Activated CD8-positive, alpha-beta memory T cell treated with anti-CD3 and anti-CD28 coated beads for 4 hours (primary cell): ENCODE data around the gene PAXX.

Experiments used
- DNase-seq, 2 donors: peaks; one replicate each; pipeline ENCODE4 v3.0.0-alpha.2; 2020; ENCODE audit warnings: low read depth in 2 of 2

Gene PAXX

DNA sequence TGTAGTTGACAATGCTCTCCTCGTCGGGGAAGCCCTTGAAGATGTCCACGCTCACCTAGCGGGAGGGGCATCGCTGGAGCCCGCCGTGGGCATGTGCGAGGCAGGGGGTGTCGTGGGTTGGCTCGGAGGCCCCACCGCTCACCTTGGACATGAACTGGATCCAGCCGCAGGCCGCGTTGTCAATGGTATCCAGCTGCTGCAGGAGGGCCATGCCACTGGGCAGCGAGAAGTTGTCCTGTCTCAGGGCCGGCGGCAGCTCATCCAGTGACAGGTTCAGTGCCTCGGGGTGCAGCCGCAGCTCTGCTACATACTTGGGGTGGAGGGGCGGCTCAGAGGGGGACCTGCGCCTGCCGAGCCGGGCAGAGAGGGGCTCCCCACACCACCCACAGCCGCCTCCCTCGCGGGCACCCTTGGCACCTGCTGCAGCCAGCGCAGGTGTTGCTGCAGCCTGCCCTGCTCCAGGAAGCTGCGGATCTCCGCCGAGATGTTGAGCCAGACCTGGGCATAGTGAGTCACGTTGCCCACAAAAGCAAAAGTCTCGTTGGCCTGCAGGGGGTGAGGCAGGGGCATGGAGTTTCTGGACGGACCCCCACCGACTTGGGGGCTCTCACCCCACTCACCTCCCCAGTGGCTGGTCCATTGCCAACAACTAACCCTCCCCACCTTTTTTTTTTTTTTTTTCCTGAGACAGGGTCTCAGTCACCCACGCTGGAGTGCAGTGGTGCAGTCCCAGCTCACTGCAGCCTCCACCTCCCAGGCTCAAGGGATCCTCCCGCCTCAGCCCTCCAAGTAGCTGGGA, 26.7 kb downstream of the PAXX start:
- no peak for DNase-seq

DNA sequence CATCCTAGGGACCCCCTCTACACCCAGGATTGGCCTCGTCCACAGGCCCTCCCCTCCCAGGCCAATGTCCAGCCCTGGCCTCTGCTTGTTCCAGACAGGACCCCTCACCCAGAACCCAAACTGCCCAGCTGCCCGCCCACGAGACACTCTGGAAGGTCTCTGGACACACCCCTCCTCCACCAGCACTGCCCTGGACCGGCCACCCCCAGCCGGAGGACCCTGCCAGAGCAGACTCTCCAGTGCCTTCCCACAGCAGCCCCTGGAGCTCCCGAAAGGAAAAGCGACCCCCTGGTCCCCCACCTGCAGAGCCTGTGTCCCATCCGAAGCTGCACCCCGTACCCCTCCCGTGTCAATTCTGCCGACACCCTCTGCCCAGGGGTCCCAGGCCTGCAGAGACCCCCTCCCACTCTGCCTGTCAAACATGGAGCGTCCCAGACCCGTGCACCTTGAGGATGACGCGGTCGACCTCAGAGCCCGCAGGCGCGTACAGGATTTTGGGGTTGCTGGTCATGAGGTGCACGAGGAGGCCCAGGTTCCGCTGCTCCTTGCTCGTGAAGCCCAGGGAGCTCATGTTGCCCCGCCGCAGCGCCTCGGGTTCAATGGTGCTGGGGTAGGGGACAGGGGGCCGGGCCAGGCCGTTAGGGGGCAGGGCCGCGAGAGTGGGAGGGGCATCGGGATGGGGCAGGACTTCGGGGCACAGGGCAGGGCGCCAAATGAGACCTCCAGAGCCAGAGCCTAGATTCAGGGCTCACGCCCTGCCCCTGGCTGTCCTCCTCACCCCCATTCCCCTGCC, 27.9 kb downstream of the PAXX start:
- DNase-seq: no peak

DNA sequence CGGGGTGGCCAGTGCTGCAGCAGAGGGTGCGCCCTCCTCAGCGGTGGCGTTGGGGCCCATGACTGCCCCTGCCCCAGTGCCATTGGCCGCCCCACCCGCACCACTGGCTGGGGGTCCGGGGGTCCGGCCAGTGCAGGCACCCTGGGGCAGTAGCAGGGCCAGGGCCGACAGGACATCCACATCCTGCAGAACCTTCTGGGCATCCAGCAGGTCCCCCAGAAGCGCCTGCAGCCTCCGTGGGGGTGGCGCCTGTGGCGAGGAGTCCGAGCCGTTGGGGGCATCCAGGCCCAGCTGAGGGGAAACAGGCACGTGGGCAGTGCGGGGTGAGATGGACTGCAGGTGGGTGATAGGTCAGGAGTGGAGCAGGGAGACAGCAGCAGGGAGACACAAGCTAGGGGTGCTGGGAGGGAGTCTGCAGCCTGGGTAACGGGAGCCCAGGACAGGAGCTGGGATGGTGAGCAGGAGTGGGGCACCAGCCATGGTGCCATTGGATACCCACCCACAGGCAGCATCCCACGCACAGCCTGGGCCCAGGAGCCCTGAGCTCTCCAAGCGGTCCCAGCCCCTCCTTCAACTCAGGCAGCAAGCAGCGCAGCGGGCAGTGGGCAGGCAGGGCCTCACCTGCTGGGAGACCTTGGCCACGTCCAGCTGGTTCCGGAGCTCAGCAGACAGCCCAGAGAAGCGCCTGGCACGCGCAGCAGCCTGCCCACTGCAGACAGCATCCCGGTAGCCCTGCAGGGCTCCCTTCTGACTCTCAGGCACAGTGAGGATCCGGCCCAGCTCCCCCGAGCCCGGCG, 28.7 kb downstream of the PAXX start:
- no peak for DNase-seq

DNA sequence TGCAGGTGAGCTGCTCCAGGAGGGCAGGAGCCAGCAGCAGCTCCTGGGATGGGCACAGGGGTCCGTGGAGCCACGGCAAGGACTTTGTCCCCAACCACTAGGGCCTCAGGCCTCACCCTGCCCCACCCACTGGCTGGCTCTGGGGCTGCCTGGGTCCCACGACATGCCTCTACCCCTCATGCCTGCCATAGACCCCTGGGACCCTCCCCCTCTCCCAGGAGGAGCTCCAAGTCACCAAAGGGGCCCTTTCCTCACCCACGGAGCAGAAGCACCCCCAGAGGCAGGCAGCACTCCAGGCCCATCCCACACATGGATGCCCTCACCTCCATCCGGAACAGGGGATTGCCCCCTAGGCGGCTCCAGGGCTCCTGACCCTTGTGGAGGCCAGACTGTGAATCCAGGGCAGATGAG, 29.4 kb downstream of the PAXX start:
- DNase-seq: no peak

DNA sequence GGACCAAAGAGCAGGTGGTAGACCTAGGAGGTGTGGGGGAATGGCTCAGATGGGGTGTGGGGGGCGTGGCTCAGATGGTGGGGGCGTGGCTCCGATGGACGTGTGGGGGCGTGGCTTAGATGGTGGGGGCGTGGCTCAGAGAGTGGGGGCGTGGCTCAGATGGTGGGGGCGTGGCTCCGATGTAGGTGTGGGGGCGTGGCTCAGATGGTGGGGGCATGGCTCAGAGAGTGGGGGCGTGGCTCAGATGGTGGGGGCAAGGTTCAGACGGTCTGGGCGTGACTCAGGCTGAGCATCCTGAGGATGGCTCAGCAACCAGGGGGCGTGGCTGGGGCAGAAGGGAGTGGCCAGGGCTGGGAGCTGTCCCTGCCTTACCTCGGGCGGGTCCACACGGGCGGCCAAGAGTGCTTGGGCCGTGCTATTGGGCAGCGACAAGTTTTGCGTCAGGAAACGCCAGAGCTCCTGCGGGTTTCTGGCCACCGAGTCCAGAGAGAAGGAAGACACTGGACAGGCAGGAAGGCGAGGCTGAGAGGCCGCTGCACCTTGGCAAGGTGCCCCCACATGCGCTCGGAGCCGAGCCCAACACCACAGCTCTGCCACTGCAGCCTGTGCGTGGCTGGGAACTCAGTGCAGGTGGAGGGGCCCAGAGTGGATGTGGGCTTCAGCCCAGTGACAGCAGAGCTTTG, 29.9 kb downstream of the PAXX start:
- DNase-seq: peak in 1 of 2 donors; percentile 57

DNA sequence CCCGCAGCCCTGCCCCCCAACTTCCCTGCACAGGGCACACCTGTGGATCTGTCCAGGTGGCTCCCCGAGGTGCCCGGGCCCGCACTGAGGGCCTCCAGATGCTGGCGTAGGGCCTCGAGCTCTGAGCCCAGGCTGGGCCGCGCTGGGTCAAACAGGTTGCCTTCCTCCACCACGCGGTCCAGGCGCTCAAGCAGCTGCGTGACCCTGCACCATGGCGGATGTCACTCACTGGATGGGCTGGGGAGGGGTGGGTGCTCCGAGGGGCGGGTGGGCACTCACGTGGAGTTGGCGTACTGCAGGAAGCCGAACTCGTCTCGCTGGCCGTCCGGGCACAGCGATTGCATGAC, 30.4 kb downstream of the PAXX start:
- no peak for DNase-seq

DNA sequence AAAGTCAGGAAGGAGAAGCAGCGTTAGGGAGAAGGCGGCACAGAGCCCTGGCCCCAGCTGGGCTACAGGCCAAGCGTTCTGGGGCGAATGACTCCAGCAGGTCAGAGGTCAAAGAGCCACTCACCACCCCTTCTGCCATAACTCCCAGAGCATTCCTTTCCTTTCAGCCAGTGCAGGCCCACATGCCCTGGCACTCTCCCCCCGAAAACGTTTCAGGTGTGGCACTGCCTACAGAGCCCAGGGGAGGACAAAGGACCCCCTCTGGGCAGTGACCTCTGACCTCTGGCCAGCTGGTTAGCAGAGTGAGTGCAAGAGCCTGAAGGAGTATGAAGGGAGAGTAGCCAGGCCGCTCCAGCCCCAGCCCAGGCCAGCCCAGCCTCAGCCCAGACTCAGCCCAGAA, 30.9 kb downstream of the PAXX start:
- DNase-seq: no peak

DNA sequence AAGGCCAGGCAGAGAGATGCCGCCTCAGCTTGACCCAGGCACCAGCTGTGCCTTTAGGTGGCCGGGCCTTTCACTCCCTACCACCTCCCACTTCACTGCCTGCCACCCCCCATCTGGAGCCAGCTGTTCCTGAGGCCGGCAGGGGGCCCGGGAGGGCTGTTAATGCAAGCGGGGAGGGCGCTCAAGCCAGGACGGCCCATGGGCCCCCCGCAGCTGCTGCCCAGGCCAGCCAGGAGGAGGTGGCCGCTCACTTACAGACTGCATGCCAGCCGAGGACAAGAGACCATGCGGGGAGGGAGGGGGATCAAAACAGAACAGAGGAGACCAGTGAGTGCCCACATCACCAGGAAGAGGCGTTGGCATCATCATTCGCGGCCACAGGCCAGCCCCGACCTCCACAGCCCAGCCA, 31.4 kb downstream of the PAXX start:
- DNase-seq: no peak

DNA sequence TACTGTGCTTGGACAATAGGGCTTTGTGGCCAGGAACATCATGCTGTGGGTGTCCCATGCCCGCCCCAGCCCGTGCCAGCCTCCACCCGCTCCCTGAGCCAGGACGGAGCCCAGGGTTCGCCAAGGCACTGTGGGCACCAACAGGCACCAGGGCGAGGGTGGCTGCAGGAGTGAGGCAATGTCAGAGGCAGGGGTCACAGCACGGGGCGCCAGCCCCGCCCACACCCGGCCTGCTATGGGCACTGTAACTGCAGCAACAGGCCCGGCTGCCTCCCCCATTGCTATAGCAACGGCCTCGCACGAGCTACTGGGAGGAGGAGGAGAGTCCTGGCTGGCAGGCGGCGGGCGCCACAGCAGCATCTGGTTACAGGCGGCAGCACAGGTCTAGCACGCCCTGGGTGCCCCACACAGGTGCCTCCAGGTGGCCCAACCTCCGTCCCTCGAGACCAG, 33.3 kb downstream of the PAXX start:
- no peak for DNase-seq

DNA sequence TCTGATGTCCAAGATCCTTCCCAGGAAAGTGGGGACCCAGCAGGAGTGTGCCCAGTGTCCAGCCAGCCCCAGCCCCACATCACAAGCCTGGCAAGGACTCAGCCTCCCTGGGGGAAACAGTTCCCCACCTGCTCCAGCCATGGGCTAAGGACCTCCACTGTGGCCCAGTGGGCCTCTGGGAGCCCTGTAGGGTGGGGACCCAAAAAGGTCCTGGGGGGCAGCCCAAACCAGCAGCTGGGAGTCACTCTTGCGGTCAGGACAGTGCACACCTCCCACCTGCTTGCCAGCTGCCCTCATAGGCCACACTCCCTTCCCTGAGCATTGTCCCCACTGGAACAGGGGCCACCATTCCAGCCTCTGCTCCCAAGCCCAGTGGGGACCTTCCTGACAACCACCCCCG, 34.2 kb downstream of the PAXX start:
- no peak for DNase-seq

DNA sequence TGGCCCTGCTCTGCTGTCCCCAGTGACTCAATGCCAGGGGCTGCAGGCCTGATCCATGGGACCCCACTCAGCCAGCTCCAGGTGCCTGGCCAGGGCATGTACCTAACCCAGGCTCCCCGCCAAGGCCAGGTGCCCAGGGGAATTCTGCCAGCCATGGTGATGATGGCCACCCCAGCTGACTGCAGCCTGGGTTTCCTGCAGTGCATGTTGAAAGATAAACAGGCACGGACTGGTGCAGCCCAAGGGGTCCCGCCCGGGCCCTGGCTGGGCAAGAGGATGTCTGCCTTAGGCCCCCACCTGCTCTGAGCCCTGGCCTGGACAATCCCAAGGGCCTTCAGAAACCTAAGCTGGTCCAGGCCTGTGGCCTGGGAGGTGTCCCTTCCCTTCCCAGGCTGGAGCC, 34.6 kb downstream of the PAXX start:
- DNase-seq: no peak

DNA sequence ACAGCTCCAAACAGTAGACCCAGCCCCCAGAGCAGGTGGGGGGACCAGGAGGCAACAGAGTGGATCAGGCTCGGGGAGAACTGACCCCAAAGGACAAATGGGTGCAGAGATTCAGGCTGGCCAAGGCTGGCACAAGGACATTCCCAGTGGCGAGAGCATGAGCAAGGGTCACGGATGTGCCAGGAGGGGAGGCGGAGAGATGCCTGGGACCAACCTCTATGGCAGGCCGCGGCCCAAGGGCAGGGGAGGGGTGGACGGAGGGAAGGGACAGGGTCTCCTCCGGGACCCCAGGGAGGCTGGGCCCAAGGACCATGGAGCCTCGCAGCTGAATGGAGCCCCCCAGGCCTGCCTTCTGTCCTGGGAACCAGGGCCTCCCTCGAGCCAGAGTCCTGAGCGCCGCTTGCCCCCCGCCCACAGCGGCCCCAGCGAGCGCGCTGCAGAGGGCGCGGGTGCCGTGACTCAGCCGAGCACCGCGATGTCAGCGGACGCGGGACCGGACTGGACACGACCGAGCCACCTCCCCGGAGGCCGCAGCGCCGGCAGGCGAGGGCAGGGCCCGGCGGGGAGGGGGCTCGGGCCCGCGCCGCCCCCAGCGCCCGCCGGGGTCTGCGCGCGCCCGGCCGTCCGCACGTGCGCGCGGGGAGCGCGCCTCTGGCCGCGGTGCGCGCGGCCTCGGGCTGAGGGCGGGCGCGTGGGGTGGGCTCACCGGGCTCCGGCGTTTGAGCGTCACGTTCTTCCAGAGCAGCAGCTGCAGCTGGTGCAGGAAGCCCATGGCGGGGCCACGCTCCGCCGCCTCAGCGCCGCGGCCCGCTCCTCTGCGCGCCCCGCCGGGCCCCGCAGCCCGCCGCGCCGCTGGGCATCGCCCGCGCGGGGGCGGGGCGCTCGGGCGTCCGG, 35.4 kb downstream of the PAXX start, which contains the start of gene ABCA2:
Gene ABCA2, minus strand, starts transcription at position 869 of the 894 bp plus-strand sequence. Its CDS starts 97 bp downstream, at position 772.
- DNase-seq: no peak

DNA sequence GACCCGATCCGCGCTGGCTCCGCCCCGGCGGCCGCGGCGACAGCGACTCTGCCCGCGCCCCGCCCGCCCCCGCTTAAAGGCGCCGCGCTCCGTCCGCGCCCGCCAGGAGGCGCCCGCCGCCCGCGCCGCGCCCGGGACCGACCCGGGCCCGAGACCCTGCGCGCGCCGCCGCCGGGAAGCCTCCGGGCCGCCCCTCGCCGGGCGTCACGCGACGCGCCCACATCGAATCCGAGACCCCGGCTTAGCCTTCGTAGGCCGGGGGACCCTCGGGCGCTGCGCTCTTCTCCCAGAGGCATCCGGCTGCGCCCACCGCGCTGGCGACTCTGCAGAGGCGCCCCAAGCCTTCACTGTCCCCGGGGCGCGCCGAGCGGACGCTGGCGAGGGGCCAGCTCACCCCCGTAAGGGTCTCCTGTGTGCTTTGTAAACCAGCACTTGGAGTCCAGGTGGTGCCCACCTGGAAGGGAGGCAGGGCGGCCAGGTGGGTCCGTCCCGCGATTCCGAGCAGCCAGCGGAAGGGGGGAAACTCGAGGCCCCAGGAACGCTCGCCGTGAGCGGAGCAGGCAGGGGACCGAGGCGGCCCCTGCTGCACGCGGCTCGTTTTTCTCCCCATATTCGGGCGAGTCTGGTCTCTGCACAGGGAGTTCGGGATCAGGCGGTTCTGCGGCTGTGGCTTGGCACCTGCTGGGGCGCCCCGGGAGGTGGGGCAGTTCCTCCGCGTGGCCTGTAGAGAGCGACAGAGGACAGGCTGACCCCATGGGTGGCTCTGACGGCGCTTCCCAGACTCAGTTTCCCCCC, 36.2 kb downstream of the PAXX start:
- peak; percentile 41 to 46 for DNase-seq

DNA sequence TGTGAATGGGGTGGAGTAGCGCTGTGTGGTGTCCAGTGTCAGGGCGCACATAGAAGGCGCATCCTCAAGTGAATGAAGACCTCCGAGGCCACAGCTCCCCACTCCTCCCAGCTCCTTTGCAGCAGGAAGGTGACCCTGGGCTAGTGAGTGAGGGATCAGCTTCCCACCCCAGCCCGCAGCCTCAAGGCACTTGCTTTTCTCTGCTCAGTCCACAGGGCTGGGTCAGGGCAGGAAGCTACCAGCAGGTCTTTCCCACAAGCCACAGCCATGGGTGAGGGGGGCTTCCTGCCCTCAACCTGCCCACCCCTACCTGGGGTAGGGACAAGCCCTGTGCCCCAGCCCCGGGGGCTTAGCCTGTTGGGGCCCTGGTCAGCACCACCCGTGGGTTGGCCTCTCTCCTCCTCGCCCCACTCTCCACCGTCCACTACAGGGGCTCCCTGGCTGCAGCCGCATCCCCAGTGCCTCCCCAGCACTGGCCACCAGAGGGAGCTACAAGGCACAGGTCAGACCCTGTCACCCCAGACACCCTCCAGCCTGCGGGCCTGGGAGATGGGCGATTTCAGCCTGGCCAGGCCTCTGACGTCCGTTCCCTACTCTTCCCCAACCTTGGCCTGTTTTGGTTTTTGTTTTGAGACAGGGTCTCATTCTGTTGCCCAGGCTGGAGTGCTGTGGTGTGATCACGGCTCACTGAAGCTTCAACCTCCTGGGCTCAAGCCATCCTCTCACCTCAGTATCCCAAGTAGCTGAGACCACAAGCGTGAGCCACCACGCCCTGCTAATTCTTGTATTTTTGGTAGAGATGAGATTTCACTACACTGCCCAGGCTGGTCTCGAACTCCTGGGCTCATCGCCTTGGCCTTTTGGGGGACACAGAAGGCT, 37.1 kb downstream of the PAXX start:
- DNase-seq: peak in 1 of 2 donors; percentile 52

DNA sequence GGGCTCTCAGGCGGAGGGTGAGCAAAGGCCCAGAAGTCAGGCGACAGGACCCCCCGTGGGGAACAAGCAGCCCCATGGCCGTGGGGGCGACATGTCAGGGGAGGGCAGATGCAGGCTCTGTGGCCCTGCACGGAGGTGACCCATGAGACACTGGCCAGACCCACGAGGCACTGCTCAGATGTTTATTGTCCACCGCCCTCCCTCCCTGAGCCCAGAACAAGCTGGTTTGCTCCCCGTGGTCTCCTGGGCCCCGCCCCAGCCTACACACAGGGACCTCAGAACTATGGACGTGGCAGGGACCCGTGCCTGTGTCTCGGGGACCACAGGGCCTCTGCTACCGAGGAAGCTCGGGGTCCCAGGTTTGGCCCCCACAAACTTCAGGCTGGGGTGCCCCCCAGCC, 37.8 kb downstream of the PAXX start:
- DNase-seq: no peak

DNA sequence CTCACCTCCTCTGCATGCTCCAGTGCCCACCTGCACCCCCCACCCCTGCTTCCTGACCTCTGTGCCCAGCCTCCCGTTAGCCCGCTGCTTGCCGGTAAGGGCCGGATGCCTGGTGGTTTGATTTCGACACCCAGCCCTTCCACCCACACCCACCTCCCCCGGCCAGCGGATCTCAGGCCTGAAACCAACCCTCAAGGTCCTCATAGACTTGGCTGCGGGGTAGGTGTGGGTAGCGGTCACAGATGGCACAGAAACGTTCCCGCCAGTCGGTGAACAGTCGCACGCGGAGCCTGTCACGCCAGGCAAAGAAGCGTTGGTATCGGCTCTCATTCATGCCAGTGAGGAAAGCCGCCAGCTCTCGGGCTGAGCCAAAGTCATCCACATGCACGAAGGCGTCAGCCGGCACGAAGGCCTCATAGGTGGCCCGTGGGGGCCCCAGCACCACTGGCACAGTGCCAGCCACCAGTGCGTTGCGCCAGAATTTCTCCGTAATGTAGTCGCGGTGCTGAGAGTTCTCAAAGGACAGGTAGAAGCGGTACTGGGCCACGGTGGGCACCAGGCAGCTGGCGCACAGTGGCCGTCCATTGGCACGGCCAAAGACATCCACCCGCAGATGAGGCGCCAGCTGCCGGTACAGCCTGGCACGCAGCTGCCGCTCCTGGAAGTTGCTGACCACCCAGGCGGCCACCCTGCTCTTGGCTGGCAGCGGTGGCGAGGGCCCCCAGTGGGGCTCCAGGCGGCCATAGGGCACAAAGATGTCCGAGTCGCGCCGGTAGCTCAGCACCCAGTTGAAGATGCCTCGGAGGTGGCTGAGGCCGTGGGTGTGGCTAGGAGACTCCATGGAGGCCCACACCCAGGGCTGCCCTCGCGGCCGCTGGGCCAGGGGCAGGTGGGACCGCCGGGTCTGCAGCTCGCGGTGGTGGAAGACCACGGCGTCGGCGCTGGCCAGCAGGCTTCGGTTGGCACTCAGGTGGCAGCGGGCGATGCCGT, 38.6 kb downstream of the PAXX start:
- DNase-seq: no peak

DNA sequence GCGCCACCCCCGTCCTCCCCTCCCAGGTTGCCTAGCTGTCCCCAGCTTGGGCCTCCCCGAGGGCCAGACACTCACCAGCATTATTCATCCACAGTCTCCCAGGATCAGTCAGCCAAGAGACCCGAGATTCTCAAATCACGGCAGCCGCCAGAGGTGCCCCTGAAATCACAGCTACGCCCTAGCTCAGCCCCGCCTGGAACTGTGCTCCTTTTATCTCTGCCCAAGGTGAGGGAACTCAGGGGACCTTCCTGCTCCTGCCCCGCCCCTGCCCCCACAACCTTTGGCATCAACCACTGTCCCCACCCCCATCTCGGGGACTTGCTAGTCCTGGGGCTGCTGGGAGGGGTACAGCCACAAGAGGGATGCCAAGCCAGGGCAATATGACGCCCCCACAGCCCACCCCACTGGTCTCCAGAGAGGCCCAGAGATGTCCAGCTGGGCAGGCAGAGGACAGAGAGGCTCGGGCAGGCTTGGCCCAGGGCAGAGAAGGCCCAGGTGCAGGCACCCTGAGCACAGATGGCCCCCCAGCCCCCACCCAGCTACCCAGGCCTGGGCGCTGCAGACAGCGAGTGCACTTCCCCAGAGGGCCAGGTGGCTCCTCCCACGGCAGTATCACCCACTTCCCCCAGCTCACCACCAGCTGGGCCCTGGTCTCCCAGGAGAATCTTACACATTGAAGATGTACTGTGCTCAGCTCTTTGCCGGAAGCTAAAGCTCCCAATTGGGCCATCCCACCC, 39.9 kb downstream of the PAXX start, which contains the start of gene FUT7:
Gene FUT7, minus strand, starts transcription at position 185 of the 737 bp plus-strand sequence. Its CDS starts 97 bp downstream, at position 88.
- DNase-seq: no peak
